WTC11 (cell line): Measurements from ENCODE around the gene MCOLN3. TPM values are rescaled to one million over a fixed set of nuclear protein-coding genes. Genes with fewer than 3 reads are reported as not detected.

Experiments
- ATAC-seq: fragments of 200-7000 bp; cut with Tn5 transposase; 2 replicates; pipeline ENCODE4 v1.10.0; 2021; ENCODE audit warnings: mild to moderate bottlenecking, moderate library complexity
- CTCF ChIA-PET: fragments of 300-600 bp; sonication (Branson Sonifier 250); formaldehyde crosslinking; loops from one replicate; lab custom pipeline; 2021; ENCODE audit warnings: antibody characterized with exemption; lab: Charles Lee
- POLR2A ChIA-PET: fragments of 350-600 bp; sonication (Branson Sonifier 250); formaldehyde crosslinking; loops from one replicate; lab custom pipeline; 2021; ENCODE audit warnings: antibody characterized with exemption; lab: Charles Lee
- DNase-seq: peaks from one replicate; pipeline ENCODE4 v3.0.0; 2021; ENCODE audit warnings: low spot score
- H3K27ac Mint-ChIP-seq: 2 replicates; pipeline ENCODE4 v1.8.0; 2021; ENCODE audit warnings: mixed read lengths
- H3K27me3 Mint-ChIP-seq: 2 replicates; pipeline ENCODE4 v1.8.0; 2021; ENCODE audit warnings: low read depth, mild to moderate bottlenecking, moderate library complexity, mixed read lengths
- H3K36me3 Mint-ChIP-seq: 2 replicates; pipeline ENCODE4 v1.8.0; 2021; ENCODE audit warnings: mixed read lengths
- H3K4me1 Mint-ChIP-seq: 2 replicates; pipeline ENCODE4 v1.8.0; 2022; ENCODE audit warnings: mixed read lengths
- H3K4me3 Mint-ChIP-seq: 2 replicates; pipeline ENCODE4 v1.8.0; 2021; ENCODE audit warnings: mild to moderate bottlenecking, moderate library complexity, mixed read lengths
- H3K9me3 Mint-ChIP-seq: 2 replicates; pipeline ENCODE4 v1.8.0; 2021; ENCODE audit warnings: mixed read lengths
- CBFB ChIP-seq: sonication (generic); formaldehyde crosslinking; IDR thresholded peaks from 2 replicates; pipeline ENCODE4 v1.8.1; 2022; ENCODE audit warnings: mild to moderate bottlenecking, low read depth, missing genetic modification reagents
- HMGA2 ChIP-seq: fragments of 250-450 bp; sonication (Bioruptor Pico); IDR thresholded peaks from 2 replicates; pipeline ENCODE4 v1.4.0; 2021; ENCODE audit warnings: mild to moderate bottlenecking, moderate library complexity
- JUN ChIP-seq: sonication (generic); formaldehyde crosslinking; IDR thresholded peaks from 2 replicates; pipeline ENCODE4 v1.8.0; 2023; ENCODE audit warnings: mild to moderate bottlenecking, missing genetic modification reagents
- MYBL2 ChIP-seq: sonication (generic); formaldehyde crosslinking; IDR thresholded peaks from 2 replicates; pipeline ENCODE4 v1.8.1; 2023; ENCODE audit warnings: mild to moderate bottlenecking, moderate library complexity, missing genetic modification reagents
- NFATC4 ChIP-seq: fragments of 250-450 bp; sonication (Bioruptor Pico); IDR thresholded peaks from 2 replicates; pipeline ENCODE4 v1.9.0; 2021; ENCODE audit warnings: mild to moderate bottlenecking
- RELA ChIP-seq: sonication (generic); formaldehyde crosslinking; IDR thresholded peaks from 2 replicates; pipeline ENCODE4 v1.8.1; 2022; ENCODE audit warnings: missing genetic modification reagents, mild to moderate bottlenecking, borderline replicate concordance
- RORB ChIP-seq: fragments of 250-450 bp; sonication (Bioruptor Pico); IDR thresholded peaks from 2 replicates; pipeline ENCODE4 v1.9.0; 2021; ENCODE audit warnings: mild to moderate bottlenecking
- SP1 ChIP-seq: sonication (generic); formaldehyde crosslinking; conservative IDR thresholded peaks from 2 replicates; pipeline ENCODE4 v1.8.1; 2022; ENCODE audit warnings: missing genetic modification reagents
- TP53 ChIP-seq: sonication (generic); formaldehyde crosslinking; IDR thresholded peaks from 2 replicates; pipeline ENCODE4 v1.8.1; 2023; ENCODE audit warnings: mild to moderate bottlenecking, missing genetic modification reagents
- ZNF121 ChIP-seq: sonication (generic); formaldehyde crosslinking; IDR thresholded peaks from 2 replicates; pipeline ENCODE4 v1.8.0; 2023; ENCODE audit warnings: missing genetic modification reagents
- ZNF138 ChIP-seq: sonication (generic); formaldehyde crosslinking; conservative IDR thresholded peaks from 2 replicates; pipeline ENCODE4 v1.8.1; 2022; ENCODE audit warnings: mild to moderate bottlenecking, moderate library complexity, missing genetic modification reagents
- ZNF219 ChIP-seq: sonication (generic); formaldehyde crosslinking; IDR thresholded peaks from 2 replicates; pipeline ENCODE4 v1.8.0; 2023; ENCODE audit warnings: missing genetic modification reagents, mild to moderate bottlenecking, borderline replicate concordance
- total RNA-seq: library from RNA; stranded (reverse); gene quantifications from 3 replicates; pipeline ENCODE4 v1.2.3, GENCODE V29; 2021
- TF ChIP-seq, protein P1 (sequence below): sonication (generic); formaldehyde crosslinking; conservative IDR thresholded peaks from 2 replicates; pipeline ENCODE4 v1.8.1; 2023; ENCODE audit warnings: mild to moderate bottlenecking, low read depth, missing genetic modification reagents, moderate library complexity
- TF ChIP-seq, protein P2 (sequence below): sonication (generic); formaldehyde crosslinking; IDR thresholded peaks from 2 replicates; pipeline ENCODE4 v1.8.0; 2022; ENCODE audit warnings: mild to moderate bottlenecking, missing genetic modification reagents
- TF ChIP-seq, protein P3 (sequence below): sonication (generic); formaldehyde crosslinking; IDR thresholded peaks from 2 replicates; pipeline ENCODE4 v1.8.0; 2022; ENCODE audit warnings: mild to moderate bottlenecking, missing genetic modification reagents
- TF ChIP-seq, protein P4 (sequence below): fragments of 250-450 bp; sonication (Bioruptor Pico); IDR thresholded peaks from 2 replicates; pipeline ENCODE4 v1.9.0; 2021; ENCODE audit warnings: mild to moderate bottlenecking
- TF ChIP-seq, protein P5 (sequence below): sonication (generic); formaldehyde crosslinking; IDR thresholded peaks from 2 replicates; pipeline ENCODE4 v1.8.1; 2023; ENCODE audit warnings: mild to moderate bottlenecking, missing genetic modification reagents

The MCOLN3 gene
- total RNA-seq, 1 experiment from 2014 or later: 6.4 TPM

DNA sequence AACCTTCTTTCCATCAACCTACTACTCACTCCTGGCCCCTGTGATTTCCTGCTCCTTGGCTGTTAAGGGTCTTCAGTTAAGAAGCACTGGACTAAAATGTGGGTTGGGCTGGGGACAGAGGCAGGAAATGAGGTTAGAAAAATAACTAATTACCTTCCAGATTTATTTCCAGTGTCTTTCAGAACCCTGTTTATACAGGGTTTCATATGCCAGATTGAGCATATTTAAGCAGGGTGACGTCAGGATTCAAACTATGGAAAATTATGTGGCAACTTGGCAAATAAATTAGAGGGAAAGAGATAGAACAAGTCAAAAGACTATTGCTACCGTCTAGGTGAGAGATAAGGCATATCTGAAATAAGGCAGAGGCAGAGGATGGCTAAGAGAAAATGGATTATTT lies 11.7 kb upstream of the MCOLN3 start (continued):
- TF ChIP-seq, protein P1, sequence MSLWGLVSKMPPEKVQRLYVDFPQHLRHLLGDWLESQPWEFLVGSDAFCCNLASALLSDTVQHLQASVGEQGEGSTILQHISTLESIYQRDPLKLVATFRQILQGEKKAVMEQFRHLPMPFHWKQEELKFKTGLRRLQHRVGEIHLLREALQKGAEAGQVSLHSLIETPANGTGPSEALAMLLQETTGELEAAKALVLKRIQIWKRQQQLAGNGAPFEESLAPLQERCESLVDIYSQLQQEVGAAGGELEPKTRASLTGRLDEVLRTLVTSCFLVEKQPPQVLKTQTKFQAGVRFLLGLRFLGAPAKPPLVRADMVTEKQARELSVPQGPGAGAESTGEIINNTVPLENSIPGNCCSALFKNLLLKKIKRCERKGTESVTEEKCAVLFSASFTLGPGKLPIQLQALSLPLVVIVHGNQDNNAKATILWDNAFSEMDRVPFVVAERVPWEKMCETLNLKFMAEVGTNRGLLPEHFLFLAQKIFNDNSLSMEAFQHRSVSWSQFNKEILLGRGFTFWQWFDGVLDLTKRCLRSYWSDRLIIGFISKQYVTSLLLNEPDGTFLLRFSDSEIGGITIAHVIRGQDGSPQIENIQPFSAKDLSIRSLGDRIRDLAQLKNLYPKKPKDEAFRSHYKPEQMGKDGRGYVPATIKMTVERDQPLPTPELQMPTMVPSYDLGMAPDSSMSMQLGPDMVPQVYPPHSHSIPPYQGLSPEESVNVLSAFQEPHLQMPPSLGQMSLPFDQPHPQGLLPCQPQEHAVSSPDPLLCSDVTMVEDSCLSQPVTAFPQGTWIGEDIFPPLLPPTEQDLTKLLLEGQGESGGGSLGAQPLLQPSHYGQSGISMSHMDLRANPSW: no peak
- no peak for TF ChIP-seq HMGA2 (CRISPR knock-in tag)
- TF ChIP-seq, protein P2, sequence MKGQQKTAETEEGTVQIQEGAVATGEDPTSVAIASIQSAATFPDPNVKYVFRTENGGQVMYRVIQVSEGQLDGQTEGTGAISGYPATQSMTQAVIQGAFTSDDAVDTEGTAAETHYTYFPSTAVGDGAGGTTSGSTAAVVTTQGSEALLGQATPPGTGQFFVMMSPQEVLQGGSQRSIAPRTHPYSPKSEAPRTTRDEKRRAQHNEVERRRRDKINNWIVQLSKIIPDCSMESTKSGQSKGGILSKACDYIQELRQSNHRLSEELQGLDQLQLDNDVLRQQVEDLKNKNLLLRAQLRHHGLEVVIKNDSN (CRISPR knock-in tag): no peak

DNA sequence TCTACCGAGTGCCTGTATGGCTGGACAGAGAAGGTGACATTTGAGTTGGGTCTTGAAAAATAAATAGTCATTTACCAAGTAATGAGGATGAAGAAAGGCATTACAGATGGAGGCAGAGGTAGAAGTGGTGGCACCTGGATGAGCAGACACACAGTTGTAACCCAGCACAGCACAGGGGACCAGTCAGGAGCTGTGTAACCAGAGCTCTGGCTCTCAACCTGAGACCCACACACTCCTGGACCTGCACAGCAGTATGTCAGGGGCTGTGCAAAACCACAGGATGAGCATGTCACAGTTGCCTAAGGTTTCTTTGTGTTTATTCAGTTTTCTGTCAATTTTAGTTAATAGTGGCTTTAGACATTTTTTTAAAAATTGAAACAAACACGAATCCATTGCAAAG lies 11.3 kb upstream of the MCOLN3 start:
- Mint-ChIP-seq H3K4me3 (no peak overlapping the region), H3K36me3 (no peaks in the 10 kb centered on the region), H3K27ac (no peak overlapping the region), H3K27me3 (peaks cover 8% of the 10 kb centered on the region), H3K4me1 (peaks cover 21% of the 10 kb centered on the region), H3K9me3 (no peaks in the 10 kb centered on the region)
- no peak for DNase-seq
- TF ChIP-seq NFATC4 (CRISPR knock-in tag): no peak
- no peak for TF ChIP-seq RORB
- ATAC-seq: no peak
- CTCF ChIA-PET: no interaction called here
- POLR2A ChIA-PET: no interaction called here

DNA sequence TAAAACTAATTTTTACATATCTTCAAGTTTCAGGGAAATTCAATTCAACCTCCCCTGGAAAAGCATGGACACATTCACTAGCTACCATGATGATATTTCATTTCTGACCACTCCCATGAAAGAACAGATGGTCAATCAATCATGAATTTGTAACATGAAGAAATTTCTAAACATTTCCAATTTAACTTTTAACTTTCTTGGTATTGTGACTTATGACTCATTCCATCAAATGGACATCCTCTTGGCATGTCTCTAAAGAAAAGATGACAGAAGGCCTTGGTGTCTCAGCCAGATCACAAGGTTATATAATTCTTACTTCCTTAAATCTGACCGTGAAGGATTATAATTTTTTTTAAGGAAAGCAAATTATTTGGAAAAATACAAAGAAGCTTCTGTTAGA lies 10.5 kb upstream of the MCOLN3 start:
- no peak overlapping the region for H3K4me3 Mint-ChIP-seq
- ATAC-seq (no peak), DNase-seq (no peak)
- H3K36me3 Mint-ChIP-seq: no peaks in the 10 kb centered on the region
- H3K27me3 Mint-ChIP-seq: peaks cover 8% of the 10 kb centered on the region
- POLR2A ChIA-PET: no interaction called here
- CTCF ChIA-PET: interaction anchor here (0.5 to 0.9 kb wide), 2 partner anchors 17 to 114 kb away, joined by 3 to 4 read pairs; no protein-coding TSS in a partner anchor
- no peaks in the 10 kb centered on the region for H3K9me3 Mint-ChIP-seq
- peaks cover 21% of the 10 kb centered on the region for H3K4me1 Mint-ChIP-seq
- TF ChIP-seq ZNF121 (CRISPR knock-in tag): no peak
- no peak for TF ChIP-seq RELA (CRISPR knock-in tag)
- TF ChIP-seq, protein P3, sequence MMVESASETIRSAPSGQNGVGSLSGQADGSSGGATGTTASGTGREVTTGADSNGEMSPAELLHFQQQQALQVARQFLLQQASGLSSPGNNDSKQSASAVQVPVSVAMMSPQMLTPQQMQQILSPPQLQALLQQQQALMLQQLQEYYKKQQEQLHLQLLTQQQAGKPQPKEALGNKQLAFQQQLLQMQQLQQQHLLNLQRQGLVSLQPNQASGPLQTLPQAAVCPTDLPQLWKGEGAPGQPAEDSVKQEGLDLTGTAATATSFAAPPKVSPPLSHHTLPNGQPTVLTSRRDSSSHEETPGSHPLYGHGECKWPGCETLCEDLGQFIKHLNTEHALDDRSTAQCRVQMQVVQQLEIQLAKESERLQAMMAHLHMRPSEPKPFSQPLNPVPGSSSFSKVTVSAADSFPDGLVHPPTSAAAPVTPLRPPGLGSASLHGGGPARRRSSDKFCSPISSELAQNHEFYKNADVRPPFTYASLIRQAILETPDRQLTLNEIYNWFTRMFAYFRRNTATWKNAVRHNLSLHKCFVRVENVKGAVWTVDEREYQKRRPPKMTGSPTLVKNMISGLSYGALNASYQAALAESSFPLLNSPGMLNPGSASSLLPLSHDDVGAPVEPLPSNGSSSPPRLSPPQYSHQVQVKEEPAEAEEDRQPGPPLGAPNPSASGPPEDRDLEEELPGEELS (CRISPR knock-in tag): no peak
- TF ChIP-seq SP1 (CRISPR knock-in tag): no peak
- TF ChIP-seq JUN (CRISPR knock-in tag): no peak
- no peak for TF ChIP-seq ZNF138
- no peak for TF ChIP-seq MYBL2 (CRISPR knock-in tag)
- no peak for TF ChIP-seq TP53
- TF ChIP-seq ZNF219 (CRISPR knock-in tag): no peak
- TF ChIP-seq, protein P4, sequence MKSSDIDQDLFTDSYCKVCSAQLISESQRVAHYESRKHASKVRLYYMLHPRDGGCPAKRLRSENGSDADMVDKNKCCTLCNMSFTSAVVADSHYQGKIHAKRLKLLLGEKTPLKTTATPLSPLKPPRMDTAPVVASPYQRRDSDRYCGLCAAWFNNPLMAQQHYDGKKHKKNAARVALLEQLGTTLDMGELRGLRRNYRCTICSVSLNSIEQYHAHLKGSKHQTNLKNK (CRISPR knock-in tag): no peak
- TF ChIP-seq, protein P5, sequence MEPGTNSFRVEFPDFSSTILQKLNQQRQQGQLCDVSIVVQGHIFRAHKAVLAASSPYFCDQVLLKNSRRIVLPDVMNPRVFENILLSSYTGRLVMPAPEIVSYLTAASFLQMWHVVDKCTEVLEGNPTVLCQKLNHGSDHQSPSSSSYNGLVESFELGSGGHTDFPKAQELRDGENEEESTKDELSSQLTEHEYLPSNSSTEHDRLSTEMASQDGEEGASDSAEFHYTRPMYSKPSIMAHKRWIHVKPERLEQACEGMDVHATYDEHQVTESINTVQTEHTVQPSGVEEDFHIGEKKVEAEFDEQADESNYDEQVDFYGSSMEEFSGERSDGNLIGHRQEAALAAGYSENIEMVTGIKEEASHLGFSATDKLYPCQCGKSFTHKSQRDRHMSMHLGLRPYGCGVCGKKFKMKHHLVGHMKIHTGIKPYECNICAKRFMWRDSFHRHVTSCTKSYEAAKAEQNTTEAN (CRISPR knock-in tag): no peak
- no peak for TF ChIP-seq CBFB
- no peak overlapping the region for H3K27ac Mint-ChIP-seq
